CD4-positive, CD25-positive, alpha-beta regulatory T cell (primary cell): ENCODE measurements around the gene PAN2. TPM values are rescaled to one million over a fixed set of nuclear protein-coding genes. Genes with fewer than 3 reads are reported as not detected.

Experiments used
- ATAC-seq, 2 donors: fragments of 150-1000 bp; cut with Tn5 transposase; one replicate each; pipeline ENCODE4 v1.10.0; 2021; ENCODE audit warnings: low read depth in 2 of 2, moderate number of reproducible peaks in 2 of 2, moderate library complexity in 1 of 2
- DNase-seq, 3 donors: peaks; one replicate each; pipeline versions ENCODE4 v3.0.0 to v3.0.0-alpha.2; 2012 to 2022; ENCODE audit warnings: mixed read lengths in 1 of 3
- H3K27ac ChIP-seq: one replicate; pipeline ENCODE4 v1.7.0; 2013; ENCODE audit warnings: mild to moderate bottlenecking, low read length; ENCODE audit not compliant: insufficient read depth, poor library complexity, severe bottlenecking
- H3K27me3 ChIP-seq: one replicate; pipeline ENCODE4 v1.7.0; 2013; ENCODE audit warnings: low read length; ENCODE audit not compliant: control insufficient read depth, insufficient read depth
- H3K36me3 ChIP-seq: one replicate; pipeline ENCODE4 v1.7.0; 2013; ENCODE audit warnings: mild to moderate bottlenecking, low read length, moderate library complexity; ENCODE audit not compliant: control insufficient read depth, insufficient read depth
- H3K4me1 ChIP-seq: 2 replicates; pipeline ENCODE4 v1.7.0; 2013; ENCODE audit warnings: mild to moderate bottlenecking, low read length; ENCODE audit not compliant: insufficient read depth, control insufficient read depth, poor library complexity, severe bottlenecking
- H3K4me3 ChIP-seq: one replicate; pipeline ENCODE4 v1.7.0; 2013; ENCODE audit warnings: low read depth, mild to moderate bottlenecking, low read length, moderate library complexity
- H3K9me3 ChIP-seq, 2 experiments: 1 replicate in 1 of 2; 2 replicates in 1 of 2; pipeline ENCODE4 v1.7.0; 2013; ENCODE audit warnings: low read length in 2 of 2, mild to moderate bottlenecking in 1 of 2, moderate library complexity in 1 of 2; ENCODE audit not compliant: control insufficient read depth in 2 of 2
- H3K27ac Mint-ChIP-seq, 3 donors: one replicate each; pipeline ENCODE4 v1.8.0; 2020 to 2022; ENCODE audit warnings: mild to moderate bottlenecking in 3 of 3, mixed read lengths in 3 of 3, moderate library complexity in 2 of 3
- H3K27me3 Mint-ChIP-seq: one replicate; pipeline ENCODE4 v1.8.0; 2022; ENCODE audit warnings: mild to moderate bottlenecking, mixed read lengths
- H3K36me3 Mint-ChIP-seq: one replicate; pipeline ENCODE4 v1.8.0; 2020; ENCODE audit warnings: mixed read lengths
- H3K4me1 Mint-ChIP-seq, 4 donors: one replicate each; pipeline ENCODE4 v1.8.0; 2020 to 2022; ENCODE audit warnings: mixed read lengths in 4 of 4, mild to moderate bottlenecking in 1 of 4
- H3K4me3 Mint-ChIP-seq, 4 donors: one replicate each; pipeline ENCODE4 v1.8.0; 2020 to 2022; ENCODE audit warnings: mild to moderate bottlenecking in 4 of 4, mixed read lengths in 4 of 4, moderate library complexity in 3 of 4
- H3K9me3 Mint-ChIP-seq, 7 donors: one replicate each; pipeline ENCODE4 v1.8.0; 2020 to 2022; ENCODE audit warnings: mixed read lengths in 7 of 7, mild to moderate bottlenecking in 3 of 7, moderate library complexity in 2 of 7
- polyA plus RNA-seq, 4 donors: library from polyadenylated mRNA; unstranded; fragments of 300-500 nt; fragmentation: Illumina TruSeq; gene quantifications; one replicate each; pipeline ENCODE4 v1.2.3, GENCODE V29; 2021
- total RNA-seq: library from RNA; stranded (reverse); gene quantifications from one replicate; pipeline ENCODE4 v1.2.3, GENCODE V29; 2022

PAN2 gene
- total and polyA plus RNA-seq, 5 donors from 2014 or later, result 4.5 to 83.5 (median 7.8) TPM

- Histone ChIP-seq H3K4me1 (peaks cover 46% of the 10 kb centered on the region), H3K27me3 (no peaks in the 10 kb centered on the region), H3K9me3 (no peaks in the 10 kb centered on the region), H3K36me3 (peaks cover 12% of the 10 kb centered on the region), H3K4me3 (peak overlapping the region; percentile 89), H3K27ac (peak overlapping the region; percentile 98)
- Mint-ChIP-seq H3K27ac (peak overlapping the region; percentile 95 to 98 (median 96)), H3K27me3 (no peaks in the 10 kb centered on the region), H3K4me3 (peak overlapping the region; percentile 94 to 99 (median 96)), H3K4me1 (peaks cover 15 to 59% (median 44%) of the 10 kb centered on the region in 4 donors), H3K9me3 (no peaks in the 10 kb centered on the region), H3K36me3 (peaks cover 12% of the 10 kb centered on the region)
- ATAC-seq (no peak), DNase-seq (no peak)
Measured at GRCh38 chr12:56300644-56301464, 32.9 kb downstream of the PAN2 start.

GRCh38 chr12:56299853-56300643 lies 33.8 kb downstream of the PAN2 start, which contains the start of gene CS:
CS (minus strand) TSS chr12:56300330; CDS start chr12:56300201, 129 bp downstream.
- Mint-ChIP-seq H3K27ac (peak within 1 kb of the TSS; percentile 95 to 98 (median 96)), H3K9me3 (no peaks in the 10 kb centered on the region), H3K27me3 (no peaks in the 10 kb centered on the region), H3K4me1 (peaks cover 15 to 59% (median 44%) of the 10 kb centered on the region in 4 donors), H3K36me3 (peaks cover 12% of the 10 kb centered on the region), H3K4me3 (peak within 1 kb of the TSS; percentile 94 to 99 (median 96))
- DNase-seq (peak; percentile 99), ATAC-seq (peak; percentile 96)
- H3K27ac ChIP-seq, result peak within 1 kb of the TSS; percentile 98
- peaks cover 12% of the 10 kb centered on the region for H3K36me3 ChIP-seq
- peaks cover 46% of the 10 kb centered on the region for H3K4me1 ChIP-seq
- H3K4me3 ChIP-seq, result peak within 1 kb of the TSS; percentile 97
- H3K27me3 ChIP-seq, result no peaks in the 10 kb centered on the region
- no peaks in the 10 kb centered on the region for H3K9me3 ChIP-seq

- H3K9me3 Mint-ChIP-seq, result no peaks in the 10 kb centered on the region
- peak overlapping the region; percentile 94 to 99 (median 96) for H3K4me3 Mint-ChIP-seq
- Histone ChIP-seq H3K4me1 (peaks cover 46% of the 10 kb centered on the region), H3K4me3 (peak overlapping the region; percentile 97), H3K9me3 (no peaks in the 10 kb centered on the region), H3K27ac (peak overlapping the region; percentile 98), H3K27me3 (no peaks in the 10 kb centered on the region), H3K36me3 (peaks cover 16% of the 10 kb centered on the region)
- ATAC-seq, result peak in 1 of 2 donors; percentile 0
- peak overlapping the region; percentile 94 to 98 (median 95) for H3K27ac Mint-ChIP-seq
- H3K36me3 Mint-ChIP-seq, result peaks cover 12% of the 10 kb centered on the region
- peak in 2 of 3 donors; percentile 55 to 72 for DNase-seq
- H3K4me1 Mint-ChIP-seq, result peaks cover 15 to 59% (median 46%) of the 10 kb centered on the region in 4 donors
- no peaks in the 10 kb centered on the region for H3K27me3 Mint-ChIP-seq
Measured at GRCh38 chr12:56299308-56299852, 34.4 kb downstream of the PAN2 start.

GRCh38 chr12:56298828-56299227 lies 35.0 kb downstream of the PAN2 start:
- H3K4me3 ChIP-seq, result peak overlapping the region; percentile 97
- peaks cover 46% of the 10 kb centered on the region for H3K4me1 ChIP-seq
- no peaks in the 10 kb centered on the region for H3K9me3 ChIP-seq
- no peaks in the 10 kb centered on the region for H3K27me3 Mint-ChIP-seq
- H3K27ac ChIP-seq, result peak overlapping the region; percentile 98
- ATAC-seq, result no peak
- H3K9me3 Mint-ChIP-seq, result no peaks in the 10 kb centered on the region
- H3K27me3 ChIP-seq, result no peaks in the 10 kb centered on the region
- H3K36me3 ChIP-seq, result peaks cover 21% of the 10 kb centered on the region
- peak in 1 of 3 donors; percentile 18 for DNase-seq
- H3K36me3 Mint-ChIP-seq, result peaks cover 12% of the 10 kb centered on the region
- peak overlapping the region; percentile 94 to 99 (median 96) for H3K4me3 Mint-ChIP-seq
- peak overlapping the region; percentile 81 to 98 (median 94) for H3K27ac Mint-ChIP-seq
- H3K4me1 Mint-ChIP-seq, result peaks cover 15 to 63% (median 47%) of the 10 kb centered on the region in 4 donors

- peaks cover 17 to 69% (median 48%) of the 10 kb centered on the region in 4 donors for H3K4me1 Mint-ChIP-seq
- peak overlapping the region; percentile 38 for H3K27ac ChIP-seq
- H3K36me3 Mint-ChIP-seq, result peaks cover 12% of the 10 kb centered on the region
Measured at GRCh38 chr12:56297400-56297799, 36.4 kb downstream of the PAN2 start.

GRCh38 chr12:56296295-56296694 lies 37.5 kb downstream of the PAN2 start:
- peaks cover 25% of the 10 kb centered on the region for H3K36me3 ChIP-seq
- Mint-ChIP-seq H3K27me3 (no peaks in the 10 kb centered on the region), H3K4me3 (peak overlapping the region in 2 of 4 donors; percentile 10 to 36), H3K27ac (peak overlapping the region in 2 of 3 donors; percentile 48 to 72), H3K9me3 (no peaks in the 10 kb centered on the region), H3K36me3 (peaks cover 13% of the 10 kb centered on the region), H3K4me1 (peaks cover 17 to 66% (median 47%) of the 10 kb centered on the region in 4 donors)
- peaks cover 41% of the 10 kb centered on the region for H3K4me1 ChIP-seq
- ATAC-seq, result no peak
- no peak overlapping the region for H3K27ac ChIP-seq
- no peaks in the 10 kb centered on the region for H3K27me3 ChIP-seq
- no peaks in the 10 kb centered on the region for H3K9me3 ChIP-seq
- no peak overlapping the region for H3K4me3 ChIP-seq
- no peak for DNase-seq

More at GRCh38 chr12:56297400-56297799, 36.4 kb downstream of the PAN2 start:
- DNase-seq (no peak), ATAC-seq (no peak)
- no peaks in the 10 kb centered on the region for H3K27me3 Mint-ChIP-seq
- peak overlapping the region; percentile 48 to 91 (median 55) for H3K27ac Mint-ChIP-seq
- Histone ChIP-seq H3K4me3 (peak overlapping the region; percentile 11), H3K4me1 (peaks cover 43% of the 10 kb centered on the region), H3K36me3 (peaks cover 23% of the 10 kb centered on the region), H3K9me3 (no peaks in the 10 kb centered on the region), H3K27me3 (no peaks in the 10 kb centered on the region)
- H3K4me3 Mint-ChIP-seq, result peak overlapping the region in 3 of 4 donors; percentile 50 to 99 (median 68)
- no peaks in the 10 kb centered on the region for H3K9me3 Mint-ChIP-seq

- Mint-ChIP-seq H3K27me3 (no peaks in the 10 kb centered on the region), H3K4me1 (peaks cover 14 to 67% (median 42%) of the 10 kb centered on the region in 4 donors), H3K36me3 (peaks cover 18% of the 10 kb centered on the region), H3K27ac (peak overlapping the region in 2 of 3 donors; percentile 7 to 23), H3K4me3 (peak overlapping the region in 1 of 4 donors; percentile 52), H3K9me3 (no peaks in the 10 kb centered on the region)
- H3K27ac ChIP-seq, result no peak overlapping the region
- H3K4me3 ChIP-seq, result no peak overlapping the region
- no peak for ATAC-seq
- no peak for DNase-seq
- no peaks in the 10 kb centered on the region for H3K27me3 ChIP-seq
- H3K36me3 ChIP-seq, result peaks cover 37% of the 10 kb centered on the region
- no peaks in the 10 kb centered on the region for H3K9me3 ChIP-seq
- H3K4me1 ChIP-seq, result peaks cover 33% of the 10 kb centered on the region
Measured at GRCh38 chr12:56293795-56294194, 40.0 kb downstream of the PAN2 start.
